IPS-NIHi7 (cell line): ENCODE results near the gene CEMP1.

Experiments used
- DNase-seq: peaks from one replicate; pipeline ENCODE4 v3.0.0; 2012; ENCODE audit warnings: mixed read lengths; ENCODE audit errors: extremely low spot score

Gene CEMP1

DNA sequence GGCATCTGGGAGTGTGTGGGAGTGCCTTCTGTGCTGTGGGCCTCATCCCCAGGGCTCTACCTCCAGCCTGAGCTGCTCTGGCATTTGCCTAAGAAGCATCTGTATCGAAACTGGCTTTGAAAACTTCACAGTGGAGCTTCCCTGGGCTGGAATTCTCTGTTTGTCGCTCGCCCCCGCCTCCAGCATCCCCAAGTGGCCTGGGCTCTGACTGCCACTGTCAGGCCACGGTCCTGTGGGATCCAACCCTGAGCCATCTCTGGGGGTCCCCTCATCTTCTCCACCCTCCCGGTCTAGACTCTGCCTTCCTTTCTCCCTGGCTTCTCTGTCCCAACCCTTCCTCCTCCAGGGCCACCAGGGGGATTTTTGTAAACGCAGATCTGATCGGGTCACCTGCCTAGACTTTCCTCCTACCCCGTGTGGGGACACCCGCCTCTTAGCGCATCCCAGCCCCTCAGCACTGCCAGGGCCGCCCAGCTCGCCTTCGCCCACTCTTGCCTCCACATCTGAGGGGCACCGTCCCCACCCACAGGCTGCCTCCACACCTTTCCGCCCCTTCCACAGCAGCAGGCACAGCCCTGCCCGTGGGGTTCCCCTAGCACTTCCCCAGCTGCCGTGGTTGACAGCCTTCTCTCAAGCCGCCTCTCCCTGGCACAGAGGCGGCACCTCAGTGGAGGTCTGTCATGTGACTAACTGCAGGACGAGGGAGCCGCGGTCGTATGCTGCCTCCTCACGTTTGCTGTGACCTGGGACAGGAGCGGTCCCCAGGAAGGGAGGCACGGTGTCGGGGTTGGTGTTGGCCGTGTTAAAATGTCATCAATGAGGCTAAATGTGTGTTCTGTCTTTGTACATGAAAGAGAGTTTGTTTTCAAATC lies 44.3 kb downstream of the CEMP1 start:
- peak; percentile 36 for DNase-seq

DNA sequence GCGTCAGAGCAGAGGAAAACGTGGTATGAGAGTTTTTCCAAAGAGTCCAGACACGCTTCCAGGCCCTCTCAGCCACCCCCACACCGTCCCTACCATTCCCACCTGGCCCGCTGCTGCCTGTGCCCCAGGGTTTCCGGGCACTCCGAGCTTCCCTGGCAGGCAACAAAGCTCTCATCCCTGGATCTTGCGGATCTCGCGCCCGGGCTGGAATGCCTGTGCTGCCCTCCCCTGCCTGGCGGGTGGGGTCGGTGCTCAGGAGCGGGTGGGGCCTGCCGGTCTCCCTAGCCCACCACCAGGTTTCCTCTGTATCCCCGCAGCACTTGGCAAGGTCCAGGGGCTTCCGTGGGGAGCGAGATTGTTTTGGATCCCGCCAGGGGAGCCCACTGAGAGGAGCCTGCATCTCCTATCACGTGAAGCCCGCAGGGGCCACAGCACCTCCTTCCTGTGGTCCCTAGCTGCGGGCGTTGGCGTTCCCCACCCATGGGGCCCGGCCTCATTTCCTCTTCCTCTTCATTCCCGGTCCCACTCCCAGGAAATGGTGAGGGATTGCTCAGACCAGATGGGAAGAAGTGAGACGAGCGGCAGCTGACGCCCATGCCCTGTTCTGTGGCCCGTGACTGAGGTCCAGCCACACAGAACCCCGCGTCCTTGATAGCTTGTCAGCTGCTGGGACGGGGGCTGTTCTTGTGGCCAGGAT lies 45.2 kb downstream of the CEMP1 start:
- no peak for DNase-seq

DNA sequence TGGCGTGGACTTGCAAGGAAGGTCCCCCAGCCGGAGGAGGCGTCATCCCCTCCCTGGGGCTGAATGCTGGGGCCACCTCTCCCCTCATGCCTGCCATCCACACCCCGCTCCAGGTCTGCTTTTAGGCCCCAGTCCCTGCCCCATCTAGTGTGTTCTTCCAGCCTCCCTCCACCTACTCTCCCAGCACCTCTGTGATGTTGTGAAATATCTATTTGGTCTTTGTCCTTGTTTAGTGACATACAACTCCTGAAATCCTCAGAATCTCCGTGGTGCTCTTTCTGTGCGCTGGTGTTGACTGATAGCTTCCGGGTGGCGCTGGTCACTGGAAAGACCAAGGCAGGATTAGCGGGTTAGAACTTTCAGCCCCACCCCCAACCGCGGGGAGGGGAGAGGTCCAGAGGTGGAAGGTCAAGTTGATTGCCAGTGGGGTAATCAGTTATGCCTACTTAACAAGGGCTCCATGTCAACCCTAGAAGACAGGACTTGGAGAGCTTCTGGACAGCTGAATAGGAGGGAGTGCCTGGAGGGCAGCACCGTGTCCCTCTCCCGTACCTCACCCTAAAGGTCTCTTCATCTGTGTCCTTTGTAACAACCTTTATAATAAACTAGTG lies 46.2 kb downstream of the CEMP1 start:
- DNase-seq = no peak

DNA sequence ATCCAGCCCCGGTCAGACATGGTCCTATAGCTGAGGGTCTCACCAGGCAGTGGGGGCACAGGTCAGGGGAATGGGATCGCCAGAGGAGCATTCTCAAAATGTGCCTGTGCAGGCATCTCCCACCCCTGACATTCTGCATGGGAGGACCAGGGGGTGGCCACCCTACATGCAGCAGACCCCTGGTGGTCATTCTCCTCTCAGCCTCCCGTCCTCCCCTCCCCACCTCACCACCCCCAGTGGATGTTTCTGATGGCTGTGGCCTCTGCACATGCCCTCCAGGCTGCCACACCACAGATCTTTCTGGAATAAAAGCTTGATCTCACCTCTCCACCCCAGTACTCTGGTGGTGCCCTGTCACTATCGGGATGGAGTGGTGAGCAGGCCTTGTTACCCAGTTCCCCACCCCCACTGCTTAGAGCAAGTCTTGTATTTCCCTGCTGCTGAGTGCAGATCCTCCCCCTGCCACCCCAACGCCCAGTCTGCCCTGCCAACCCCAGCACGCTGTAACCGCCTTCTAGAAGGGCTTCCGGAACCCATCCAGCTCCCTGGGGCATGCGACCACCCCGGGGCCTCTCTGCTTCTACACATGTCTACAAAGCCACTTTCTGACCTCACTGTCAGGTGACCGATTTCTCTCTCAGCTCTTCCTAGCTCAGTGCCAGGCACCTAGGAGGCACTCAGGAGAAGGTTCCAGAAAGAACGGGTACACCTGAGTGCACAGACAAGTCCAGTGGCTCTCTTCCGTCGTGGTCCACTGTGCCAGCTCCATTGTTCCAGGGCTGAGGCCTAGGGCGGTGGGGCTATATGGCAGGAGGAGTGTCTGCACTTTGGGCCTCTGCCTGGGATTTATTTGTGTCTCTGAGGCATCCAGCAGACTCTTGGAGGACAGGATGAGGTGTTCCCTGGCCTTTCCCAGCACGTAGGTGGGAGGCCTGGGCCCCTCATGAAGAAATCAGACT lies 47.0 kb downstream of the CEMP1 start:
- no peak for DNase-seq

DNA sequence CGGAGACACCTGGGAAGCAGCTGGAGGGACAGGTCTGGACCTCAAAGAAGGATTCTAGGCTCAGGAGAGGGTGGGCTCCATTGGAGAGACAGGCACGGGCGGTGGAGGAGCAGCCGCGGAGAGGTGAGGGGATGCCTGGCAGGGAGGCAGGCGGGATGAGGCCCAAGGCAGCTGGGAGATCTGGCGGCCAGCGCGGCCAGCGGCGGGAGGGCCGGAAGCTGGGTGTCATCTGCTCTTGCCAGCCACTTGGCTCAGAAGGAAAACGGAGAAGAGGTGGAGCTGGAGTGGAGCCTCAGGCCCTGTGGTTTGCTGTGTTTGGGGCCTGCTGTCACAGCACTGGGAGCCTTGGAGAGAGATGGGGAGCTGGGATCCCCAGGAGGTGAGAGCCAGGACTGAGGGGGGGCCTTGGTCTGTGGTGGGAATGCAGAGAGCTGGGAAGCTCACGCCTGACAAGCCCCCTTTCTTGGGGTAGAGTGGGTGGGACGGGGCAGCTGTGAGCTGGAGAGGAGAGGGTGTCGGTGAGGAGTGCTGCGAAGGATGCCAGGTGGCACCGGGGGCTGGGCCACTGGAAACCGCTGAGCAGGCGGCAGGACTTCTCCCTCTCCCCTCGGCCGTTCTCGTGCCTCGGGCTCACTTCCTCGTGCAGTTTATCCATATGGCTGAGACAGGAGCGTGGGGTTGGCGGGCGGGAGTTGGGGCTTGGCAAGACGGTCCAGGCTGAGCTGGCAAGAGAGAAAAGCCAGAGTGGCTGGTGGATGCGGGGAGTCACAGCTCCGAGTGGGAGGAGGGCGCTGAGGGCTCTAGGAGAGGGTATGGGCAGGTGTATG lies 48.3 kb downstream of the CEMP1 start:
- DNase-seq = no peak

DNA sequence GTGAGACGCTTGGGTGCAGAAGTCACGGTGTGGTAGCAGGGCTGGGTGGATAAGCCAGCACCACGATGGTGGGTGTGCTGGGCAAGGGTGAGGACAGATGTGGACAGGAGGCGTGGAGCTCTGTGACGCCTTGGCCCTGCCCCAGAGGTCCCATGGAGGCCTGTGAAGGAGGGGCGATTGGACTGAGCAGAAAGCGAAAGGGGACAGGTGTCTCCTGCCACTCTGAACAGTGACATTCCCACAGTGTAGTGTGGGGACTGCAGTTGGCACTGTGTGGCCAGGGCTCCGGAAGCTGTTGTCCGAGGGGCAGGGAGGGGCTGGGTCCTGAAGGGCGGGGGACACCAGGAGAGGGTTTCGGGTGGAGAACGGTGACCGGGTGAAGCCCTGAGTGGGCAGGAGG lies 49.0 kb downstream of the CEMP1 start:
- DNase-seq = no peak

DNA sequence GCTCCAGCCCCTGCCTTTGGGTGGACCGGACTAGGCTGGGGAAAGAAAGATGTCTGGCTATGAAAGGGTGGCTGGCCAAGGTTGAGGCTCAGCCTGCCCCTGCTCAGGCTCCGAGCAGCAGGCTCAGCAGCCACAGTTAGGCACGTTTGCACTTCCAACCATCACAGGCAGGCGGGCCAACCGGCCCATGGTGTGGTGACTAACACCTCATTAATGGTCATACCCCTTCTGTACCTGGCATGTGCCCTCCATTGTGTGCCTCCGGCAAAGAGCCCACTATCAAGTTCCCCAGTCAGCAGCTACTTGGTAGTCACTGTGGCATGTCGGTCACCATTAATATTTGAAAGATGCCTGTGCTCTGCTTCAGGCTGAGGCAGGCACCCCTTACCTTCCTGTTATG lies 49.5 kb downstream of the CEMP1 start:
- no peak for DNase-seq

DNA sequence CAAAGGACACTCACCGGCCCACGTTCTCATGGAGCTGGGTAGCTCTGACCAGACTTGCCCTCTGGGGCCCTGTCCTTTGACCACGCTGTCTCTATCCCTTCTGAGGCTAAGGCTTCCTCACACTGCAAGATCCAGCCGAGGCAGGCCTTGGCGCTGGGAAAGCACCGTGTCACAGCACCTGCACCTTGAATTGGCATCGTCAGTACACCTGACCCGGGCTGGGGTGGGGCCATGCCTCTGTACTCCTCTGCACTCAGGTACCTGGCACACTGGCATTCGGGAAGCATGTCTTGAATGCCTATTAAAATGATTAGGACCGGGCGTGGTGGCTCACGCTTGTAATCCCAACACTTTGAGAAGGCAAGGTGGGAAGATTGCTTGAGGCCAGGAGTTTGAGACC lies 50.3 kb downstream of the CEMP1 start:
- no peak for DNase-seq
